ENCODE data around the gene ZNF385C. TPM values are rescaled to one million over a fixed set of nuclear protein-coding genes. Genes with fewer than 3 reads are reported as not detected.
"Not testable (repeated sequence)": the region's sequence is repeated elsewhere in the genome, so short reads cannot be mapped to it uniquely, and the experiment has no call there.

Gene ZNF385C
- polyA plus RNA-seq, 1 donor (not counting 4 experiments of a cell fraction or from before 2014, with no cell fraction given): 0.09 TPM

DNA sequence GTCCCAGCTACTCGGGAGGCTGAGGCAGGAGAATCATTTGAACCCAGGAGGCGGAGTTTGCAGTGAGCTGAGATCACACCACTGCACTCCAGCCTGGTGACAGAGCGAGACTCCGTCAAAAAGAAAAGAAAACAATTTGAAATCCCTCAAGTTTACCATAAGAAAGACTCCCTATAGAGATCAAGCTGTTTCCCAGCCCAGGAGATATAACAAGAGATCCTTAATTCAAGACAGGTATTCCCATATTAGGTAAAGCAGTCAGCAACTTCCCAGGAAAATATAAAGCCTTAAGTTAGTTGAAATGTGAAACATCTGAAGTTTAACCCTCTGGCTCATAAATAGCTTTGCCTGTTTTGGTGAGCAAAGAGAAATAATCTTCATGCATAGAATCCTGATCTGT, 85.9 kb downstream of the ZNF385C start:
- H3K4me1 ChIP-seq (ENCODE audit: control insufficient read depth, extremely low read depth, insufficient read depth, low read length): peaks cover 40% of the 10 kb centered on the region
- not testable (repeated sequence) for H3K4me2 ChIP-seq (ENCODE audit: control insufficient read depth, extremely low read depth, insufficient read depth, low read depth, low read length)

DNA sequence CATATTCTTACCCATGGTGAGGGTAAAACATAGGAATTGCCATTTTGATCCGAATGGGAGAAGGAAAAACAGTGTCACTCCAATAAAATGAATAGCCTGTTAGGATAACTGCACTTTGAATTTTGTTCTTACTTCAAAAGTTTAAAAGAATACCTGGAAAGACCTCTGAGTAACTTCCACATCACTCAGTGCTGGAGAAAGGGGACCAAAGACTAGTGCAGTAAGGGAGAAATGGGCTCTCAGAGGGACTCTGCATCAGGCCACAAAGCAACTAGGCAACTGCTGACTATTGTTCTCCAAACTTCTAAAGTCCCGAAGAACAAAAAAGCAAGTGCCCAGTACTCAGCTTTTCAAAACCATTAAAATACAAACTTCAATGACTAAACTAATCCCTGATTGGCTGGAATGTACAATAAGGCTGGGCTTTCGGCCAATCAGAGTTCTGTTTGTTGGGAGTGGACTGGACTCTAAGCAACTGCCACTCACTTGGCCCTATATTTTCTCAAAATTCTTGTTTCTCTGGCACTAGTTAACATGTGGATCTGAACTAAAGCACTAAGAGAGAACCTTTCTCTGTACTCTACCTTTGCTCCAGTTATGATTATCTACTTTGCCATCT, 87.3 kb downstream of the ZNF385C start:
- dilution Hi-C loops (cut with MboI; ENCODE audit: extremely low pct_ligation_motif_present, low sequenced_read_pairs): no loop called here
- peak overlapping the region; percentile 49 for H3K4me2 ChIP-seq (ENCODE audit: control insufficient read depth, extremely low read depth, insufficient read depth, low read depth, low read length)
- FAIRE-seq: no peak

More for the DNA sequence above, 85.9 kb downstream of the ZNF385C start:
- H2AFZ ChIP-seq (ENCODE audit: control insufficient read depth, low read length); H3K27me3 ChIP-seq (ENCODE audit: control insufficient read depth, extremely low read depth, insufficient read depth, low read length); FAIRE-seq; H3K4me3 ChIP-seq (ENCODE audit: control insufficient read depth in 2 of 3, extremely low read depth in 1 of 3, insufficient read depth in 2 of 3, low read depth in 1 of 3, low read length in 3 of 3); H3K9me1 ChIP-seq (ENCODE audit: control insufficient read depth, extremely low read depth, insufficient read depth, low read length); H3K9me3 ChIP-seq (ENCODE audit: control insufficient read depth, low read depth, low read length); DNase-seq (ENCODE audit: low read depth, low spot score); dilution Hi-C loops (cut with MboI; ENCODE audit: extremely low pct_ligation_motif_present, low sequenced_read_pairs); H4K20me1 ChIP-seq (ENCODE audit: control insufficient read depth, extremely low read depth, insufficient read depth, low read length); H3K27ac ChIP-seq (ENCODE audit: control insufficient read depth, insufficient read depth, low read length); H3K9ac ChIP-seq (ENCODE audit: control insufficient read depth, extremely low read depth, insufficient read depth, low read length): not testable (repeated sequence)
- Histone ChIP-seq H3K36me3 (ENCODE audit: control insufficient read depth in 2 of 2, extremely low read depth in 1 of 2, insufficient read depth in 2 of 2, low read length in 2 of 2) (peaks cover 2 to 14% of the 10 kb centered on the region in 2 experiments), H3K79me2 (ENCODE audit: control insufficient read depth, insufficient read depth, low read length) (peaks cover 91% of the 10 kb centered on the region)

DNA sequence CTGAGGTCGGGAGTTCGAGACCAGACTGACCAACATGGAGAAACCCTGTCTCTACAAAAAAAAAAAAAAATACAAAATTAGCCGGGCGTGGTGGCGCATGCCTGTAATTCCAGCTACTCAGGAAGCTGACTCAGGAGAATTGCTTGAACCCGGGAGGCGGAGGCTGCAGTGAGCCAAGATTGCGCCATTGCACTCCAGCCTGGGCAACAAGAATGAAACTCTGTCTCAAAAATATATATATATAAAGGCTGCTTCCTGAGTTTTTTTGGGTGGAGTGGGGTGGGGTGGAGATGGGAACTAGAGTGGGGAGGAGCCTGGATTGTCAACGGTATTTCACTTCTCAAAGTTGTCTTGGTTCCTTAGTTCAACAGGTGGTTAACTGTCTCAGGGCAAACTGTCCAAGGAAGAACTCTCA, 88.0 kb downstream of the ZNF385C start:
- H3K4me1 ChIP-seq (ENCODE audit: control insufficient read depth, extremely low read depth, insufficient read depth, low read length): peaks cover 35% of the 10 kb centered on the region
- peak overlapping the region in 1 of 3 experiments; percentile 12 for H3K4me3 ChIP-seq (ENCODE audit: control insufficient read depth in 2 of 3, extremely low read depth in 1 of 3, insufficient read depth in 2 of 3, low read depth in 1 of 3, low read length in 3 of 3)
- DNase-seq (ENCODE audit: low read depth, low spot score); FAIRE-seq; H2AFZ ChIP-seq (ENCODE audit: control insufficient read depth, low read length); H3K9me3 ChIP-seq (ENCODE audit: control insufficient read depth, low read depth, low read length); dilution Hi-C loops (cut with MboI; ENCODE audit: extremely low pct_ligation_motif_present, low sequenced_read_pairs); H4K20me1 ChIP-seq (ENCODE audit: control insufficient read depth, extremely low read depth, insufficient read depth, low read length); H3K27me3 ChIP-seq (ENCODE audit: control insufficient read depth, extremely low read depth, insufficient read depth, low read length); H3K9me1 ChIP-seq (ENCODE audit: control insufficient read depth, extremely low read depth, insufficient read depth, low read length): not testable (repeated sequence)
- H3K4me2 ChIP-seq (ENCODE audit: control insufficient read depth, extremely low read depth, insufficient read depth, low read depth, low read length): peak overlapping the region; percentile 49
- H3K9ac ChIP-seq (ENCODE audit: control insufficient read depth, extremely low read depth, insufficient read depth, low read length): peak overlapping the region; percentile 0
- H3K36me3 ChIP-seq (ENCODE audit: control insufficient read depth in 2 of 2, extremely low read depth in 1 of 2, insufficient read depth in 2 of 2, low read length in 2 of 2): peaks cover 2 to 14% of the 10 kb centered on the region in 2 experiments
- H3K79me2 ChIP-seq (ENCODE audit: control insufficient read depth, insufficient read depth, low read length): peaks cover 92% of the 10 kb centered on the region
- peak overlapping the region; percentile 58 for H3K27ac ChIP-seq (ENCODE audit: control insufficient read depth, insufficient read depth, low read length)

More for the DNA sequence above, 87.3 kb downstream of the ZNF385C start:
- H3K79me2 ChIP-seq (ENCODE audit: control insufficient read depth, insufficient read depth, low read length): peaks cover 92% of the 10 kb centered on the region
- H3K27ac ChIP-seq (ENCODE audit: control insufficient read depth, insufficient read depth, low read length): peak overlapping the region; percentile 58
- no peak overlapping the region for H2AFZ ChIP-seq (ENCODE audit: control insufficient read depth, low read length)
- TF ChIP-seq EZH2 (IDR thresholded peaks at IDR 0.05; ENCODE audit: low read length): no peak
- TF ChIP-seq, protein P1, sequence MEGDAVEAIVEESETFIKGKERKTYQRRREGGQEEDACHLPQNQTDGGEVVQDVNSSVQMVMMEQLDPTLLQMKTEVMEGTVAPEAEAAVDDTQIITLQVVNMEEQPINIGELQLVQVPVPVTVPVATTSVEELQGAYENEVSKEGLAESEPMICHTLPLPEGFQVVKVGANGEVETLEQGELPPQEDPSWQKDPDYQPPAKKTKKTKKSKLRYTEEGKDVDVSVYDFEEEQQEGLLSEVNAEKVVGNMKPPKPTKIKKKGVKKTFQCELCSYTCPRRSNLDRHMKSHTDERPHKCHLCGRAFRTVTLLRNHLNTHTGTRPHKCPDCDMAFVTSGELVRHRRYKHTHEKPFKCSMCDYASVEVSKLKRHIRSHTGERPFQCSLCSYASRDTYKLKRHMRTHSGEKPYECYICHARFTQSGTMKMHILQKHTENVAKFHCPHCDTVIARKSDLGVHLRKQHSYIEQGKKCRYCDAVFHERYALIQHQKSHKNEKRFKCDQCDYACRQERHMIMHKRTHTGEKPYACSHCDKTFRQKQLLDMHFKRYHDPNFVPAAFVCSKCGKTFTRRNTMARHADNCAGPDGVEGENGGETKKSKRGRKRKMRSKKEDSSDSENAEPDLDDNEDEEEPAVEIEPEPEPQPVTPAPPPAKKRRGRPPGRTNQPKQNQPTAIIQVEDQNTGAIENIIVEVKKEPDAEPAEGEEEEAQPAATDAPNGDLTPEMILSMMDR (optimal IDR thresholded peaks at IDR 0.05 in 1 of 3, IDR thresholded peaks at IDR 0.05 in 1 of 3, conservative IDR thresholded peaks at IDR 0.05 in 1 of 3; ENCODE audit: extremely low read depth in 1 of 3, insufficient read depth in 2 of 3, low read length in 3 of 3): no peak
- no peaks in the 10 kb centered on the region for H3K9me1 ChIP-seq (ENCODE audit: control insufficient read depth, extremely low read depth, insufficient read depth, low read length)
- peaks cover 2 to 14% of the 10 kb centered on the region in 2 experiments for H3K36me3 ChIP-seq (ENCODE audit: control insufficient read depth in 2 of 2, extremely low read depth in 1 of 2, insufficient read depth in 2 of 2, low read length in 2 of 2)
- no peaks in the 10 kb centered on the region for H4K20me1 ChIP-seq (ENCODE audit: control insufficient read depth, extremely low read depth, insufficient read depth, low read length)
- H3K4me3 ChIP-seq (ENCODE audit: control insufficient read depth in 2 of 3, extremely low read depth in 1 of 3, insufficient read depth in 2 of 3, low read depth in 1 of 3, low read length in 3 of 3): no peak overlapping the region
- no peak overlapping the region for H3K9ac ChIP-seq (ENCODE audit: control insufficient read depth, extremely low read depth, insufficient read depth, low read length)
- H3K9me3 ChIP-seq (ENCODE audit: control insufficient read depth, low read depth, low read length): no peaks in the 10 kb centered on the region
- H3K4me1 ChIP-seq (ENCODE audit: control insufficient read depth, extremely low read depth, insufficient read depth, low read length): peaks cover 40% of the 10 kb centered on the region
- H3K27me3 ChIP-seq (ENCODE audit: control insufficient read depth, extremely low read depth, insufficient read depth, low read length): no peaks in the 10 kb centered on the region
- DNase-seq (ENCODE audit: low read depth, low spot score): no peak
